HUES48 (cell line): Measurements from ENCODE around the gene NCAM1.
"Not testable (repeated sequence)": the region's sequence is repeated elsewhere in the genome, so short reads cannot be mapped to it uniquely, and the experiment has no call there.

ENCODE experiments used
- H3K27ac ChIP-seq: one replicate; pipeline ENCODE4 v1.7.0; 2013; ENCODE audit warnings: low read depth, low read length, inconsistent platforms
- H3K27me3 ChIP-seq: 2 replicates; pipeline ENCODE4 v1.6.1; 2013; ENCODE audit warnings: mild to moderate bottlenecking, low read length; ENCODE audit not compliant: control insufficient read depth, insufficient read depth
- H3K36me3 ChIP-seq: 2 replicates; pipeline ENCODE4 v1.6.1; 2013; ENCODE audit warnings: low read length; ENCODE audit not compliant: control insufficient read depth, insufficient read depth
- H3K4me1 ChIP-seq: 2 replicates; pipeline ENCODE4 v1.6.1; 2013; ENCODE audit warnings: mild to moderate bottlenecking, low read length; ENCODE audit not compliant: control insufficient read depth, insufficient read depth
- H3K4me3 ChIP-seq: 2 replicates; pipeline ENCODE4 v1.5.1; 2013; ENCODE audit warnings: mild to moderate bottlenecking, low read depth, low read length
- H3K9ac ChIP-seq: 2 replicates; pipeline ENCODE4 v1.6.1; 2013; ENCODE audit warnings: mild to moderate bottlenecking, low read depth, low read length, moderate library complexity
- H3K9me3 ChIP-seq: 2 replicates; pipeline ENCODE4 v1.6.1; 2013; ENCODE audit warnings: low read length; ENCODE audit not compliant: control insufficient read depth, insufficient read depth

The NCAM1 gene

GRCh38 chr11:112961146-112961668 lies at the start of gene NCAM1:
Gene NCAM1, plus strand, starts transcription at chr11:112961420.
- peaks cover 65% of the 10 kb centered on the region for H3K27me3 ChIP-seq
- peak within 1 kb of the TSS; percentile 74 for H3K4me3 ChIP-seq
- H3K4me1 ChIP-seq: no peaks in the 10 kb centered on the region
- no peaks in the 10 kb centered on the region for H3K36me3 ChIP-seq
- H3K27ac ChIP-seq: no peak within 1 kb of the TSS
- no peaks in the 10 kb centered on the region for H3K9me3 ChIP-seq
- no peak within 1 kb of the TSS for H3K9ac ChIP-seq

GRCh38 chr11:112922606-112923005 lies 38.6 kb upstream of the NCAM1 start:
- Histone ChIP-seq H3K9me3 (no peaks in the 10 kb centered on the region), H3K4me1 (peaks cover 22% of the 10 kb centered on the region), H3K27me3 (peaks cover 18% of the 10 kb centered on the region), H3K27ac (peak overlapping the region; percentile 22), H3K9ac (no peak overlapping the region; the same call in 1 of the 2 replicates), H3K36me3 (no peaks in the 10 kb centered on the region), H3K4me3 (peak overlapping the region; percentile 29)

DNA sequence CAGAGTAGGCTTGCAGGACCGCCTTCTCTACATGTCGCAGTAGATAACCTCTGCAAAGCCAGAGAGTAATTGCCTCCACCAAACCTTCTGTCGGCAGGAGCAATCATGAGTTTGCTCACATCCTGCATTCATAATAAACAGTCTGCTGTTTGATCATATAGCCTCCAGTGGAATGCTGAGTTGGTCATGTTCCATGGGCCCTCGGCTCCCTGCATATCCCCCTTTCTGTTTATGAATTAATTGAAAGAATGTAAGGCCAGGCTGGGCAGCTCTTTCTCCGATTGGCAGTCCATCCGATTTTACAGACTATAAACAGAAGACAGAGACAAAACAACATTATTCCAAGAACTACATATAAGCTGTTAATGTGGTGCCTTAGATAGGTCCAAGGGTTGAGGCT lies 36.4 kb upstream of the NCAM1 start:
- H3K36me3 ChIP-seq, H3K4me3 ChIP-seq, H3K27ac ChIP-seq, H3K9me3 ChIP-seq, H3K9ac ChIP-seq: not testable (repeated sequence)
- Histone ChIP-seq H3K4me1 (peaks cover 22% of the 10 kb centered on the region), H3K27me3 (peaks cover 18% of the 10 kb centered on the region)

DNA sequence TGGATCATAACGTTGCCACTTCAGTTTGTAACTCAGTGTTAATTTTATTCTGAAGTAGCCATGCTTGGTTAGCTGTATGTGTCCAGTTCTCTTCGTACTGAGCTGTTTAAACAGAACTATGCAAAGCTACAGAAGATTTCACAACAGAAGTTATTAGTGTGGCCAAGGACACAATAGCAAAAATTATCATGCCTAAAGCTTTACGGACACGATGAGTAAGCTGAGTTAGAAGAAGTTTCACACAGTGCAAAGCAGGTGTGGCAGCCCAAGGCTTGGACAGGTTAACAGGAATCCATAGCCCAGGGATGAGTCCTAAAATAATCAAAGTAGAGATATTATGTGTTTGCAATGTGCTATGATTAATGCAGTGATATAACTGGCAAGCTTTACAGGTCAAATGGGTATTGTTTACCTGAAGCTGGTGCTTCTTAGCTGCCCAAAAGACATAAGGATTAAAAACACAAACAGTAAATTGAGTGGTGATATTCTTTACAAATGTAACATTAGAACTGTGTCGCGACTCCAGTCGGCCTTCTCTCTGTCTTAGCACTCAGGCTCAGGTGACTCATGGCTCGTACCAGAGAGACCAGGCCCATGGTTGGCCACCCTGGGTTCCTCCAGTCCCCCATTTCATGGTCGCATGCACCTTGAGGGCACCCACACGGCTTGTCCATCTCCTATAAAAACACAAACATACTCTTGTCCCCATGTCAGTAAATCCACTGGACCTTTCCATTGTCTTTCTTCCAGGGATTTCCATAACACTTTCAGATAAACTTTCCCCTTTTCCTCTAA lies 35.5 kb upstream of the NCAM1 start:
- H3K9me3 ChIP-seq: no peaks in the 10 kb centered on the region
- H3K27me3 ChIP-seq: peaks cover 11% of the 10 kb centered on the region
- H3K27ac ChIP-seq: no peak overlapping the region
- no peak overlapping the region for H3K4me3 ChIP-seq
- no peak overlapping the region for H3K9ac ChIP-seq
- H3K36me3 ChIP-seq: no peaks in the 10 kb centered on the region
- H3K4me1 ChIP-seq: peaks cover 22% of the 10 kb centered on the region

DNA sequence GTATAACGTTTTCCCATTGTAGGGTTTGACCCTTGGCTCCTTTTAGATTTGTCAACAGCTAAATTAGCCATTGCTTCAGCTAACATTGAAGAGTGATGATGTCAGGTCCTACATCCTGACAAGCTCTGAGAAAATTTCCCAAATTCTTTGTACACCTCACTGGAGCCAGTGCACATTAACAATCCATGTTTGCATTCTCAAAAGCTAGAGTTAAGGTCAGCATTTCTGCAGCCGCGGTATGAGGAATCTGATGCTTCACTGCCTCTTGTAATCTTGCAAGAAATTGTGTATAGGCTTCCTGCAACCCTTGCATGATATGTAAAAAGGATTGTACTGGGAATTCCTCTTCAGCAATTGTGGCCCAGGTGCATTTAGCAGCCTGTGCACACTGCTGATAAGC lies 33.1 kb upstream of the NCAM1 start:
- Histone ChIP-seq H3K9me3 (no peaks in the 10 kb centered on the region), H3K4me1 (peaks cover 3% of the 10 kb centered on the region), H3K9ac (no peak overlapping the region), H3K27ac (no peak overlapping the region), H3K4me3 (no peak overlapping the region), H3K27me3 (no peaks in the 10 kb centered on the region), H3K36me3 (no peaks in the 10 kb centered on the region)

GRCh38 chr11:112929432-112929831 lies 31.8 kb upstream of the NCAM1 start:
- no peaks in the 10 kb centered on the region for H3K36me3 ChIP-seq
- no peaks in the 10 kb centered on the region for H3K9me3 ChIP-seq
- no peak overlapping the region for H3K9ac ChIP-seq
- no peak overlapping the region for H3K27ac ChIP-seq
- no peaks in the 10 kb centered on the region for H3K4me1 ChIP-seq
- H3K4me3 ChIP-seq: no peak overlapping the region
- H3K27me3 ChIP-seq: no peaks in the 10 kb centered on the region

DNA sequence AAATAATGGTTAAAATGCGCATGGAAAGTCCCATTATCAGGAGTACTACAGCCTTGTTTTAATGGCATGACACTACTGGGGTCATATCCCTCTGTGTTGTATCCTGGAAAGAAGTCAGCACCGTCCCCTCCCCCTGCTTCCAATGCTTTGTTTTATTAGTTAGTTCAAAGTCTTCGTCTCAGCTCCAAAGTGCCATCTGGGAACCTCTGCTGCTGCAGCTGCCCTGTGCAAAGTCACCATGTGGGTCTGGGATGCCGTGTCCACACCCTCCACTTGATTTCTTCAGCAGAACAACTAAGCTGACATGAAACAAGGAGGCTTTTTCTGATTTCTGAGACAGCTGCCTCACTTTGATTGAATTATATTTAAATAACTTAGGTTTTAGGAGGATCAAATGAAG lies 29.5 kb upstream of the NCAM1 start:
- H3K9ac ChIP-seq: no peak overlapping the region
- no peaks in the 10 kb centered on the region for H3K27me3 ChIP-seq
- no peaks in the 10 kb centered on the region for H3K4me1 ChIP-seq
- no peaks in the 10 kb centered on the region for H3K36me3 ChIP-seq
- no peak overlapping the region for H3K4me3 ChIP-seq
- H3K27ac ChIP-seq: no peak overlapping the region
- H3K9me3 ChIP-seq: no peaks in the 10 kb centered on the region

DNA sequence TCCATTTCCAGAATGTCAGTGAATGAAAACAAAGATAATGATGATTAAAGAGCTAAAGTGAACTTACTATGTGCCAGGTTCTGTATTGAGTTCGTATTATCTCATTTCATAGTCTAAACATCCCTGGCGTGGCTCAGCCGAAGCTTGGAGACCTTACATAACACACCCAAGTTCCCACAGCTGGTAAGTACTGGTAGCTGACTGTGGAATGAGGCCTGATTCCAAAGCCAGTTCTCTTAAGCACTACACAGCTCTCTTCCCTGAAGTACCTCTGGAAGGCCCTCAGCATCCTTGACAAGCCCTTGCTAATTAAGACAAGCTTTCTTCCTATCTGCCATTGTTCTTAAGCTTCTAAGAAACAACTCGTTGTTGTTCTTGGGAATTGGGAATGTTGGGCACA lies 28.6 kb upstream of the NCAM1 start:
- Histone ChIP-seq H3K36me3 (no peaks in the 10 kb centered on the region), H3K9ac (no peak overlapping the region), H3K27ac (no peak overlapping the region), H3K9me3 (no peaks in the 10 kb centered on the region), H3K4me3 (no peak overlapping the region), H3K27me3 (no peaks in the 10 kb centered on the region), H3K4me1 (no peaks in the 10 kb centered on the region)

DNA sequence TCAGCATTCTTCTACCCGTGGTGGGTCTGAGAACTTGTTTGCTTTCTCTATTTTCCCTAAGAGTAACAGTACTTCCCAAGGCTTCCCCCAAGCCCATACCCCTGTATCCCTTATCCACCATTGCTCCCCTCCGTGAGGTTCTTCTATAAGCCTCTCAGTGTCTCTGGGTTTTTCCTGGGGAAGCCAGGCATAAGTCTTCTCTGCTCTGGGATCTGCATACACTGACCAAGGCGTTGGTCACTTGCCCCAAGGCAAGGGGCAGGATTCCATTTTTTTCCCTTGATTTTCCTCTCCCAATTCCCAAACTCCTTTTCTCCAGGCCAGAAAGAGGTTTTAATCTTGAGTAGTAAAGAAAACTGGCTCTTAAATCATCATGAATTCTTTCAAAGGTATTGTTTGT lies 27.2 kb upstream of the NCAM1 start:
- H3K36me3 ChIP-seq: no peaks in the 10 kb centered on the region
- no peak overlapping the region for H3K9ac ChIP-seq
- H3K9me3 ChIP-seq: no peaks in the 10 kb centered on the region
- no peak overlapping the region for H3K4me3 ChIP-seq
- H3K27me3 ChIP-seq: no peaks in the 10 kb centered on the region
- H3K27ac ChIP-seq: no peak overlapping the region
- no peaks in the 10 kb centered on the region for H3K4me1 ChIP-seq

DNA sequence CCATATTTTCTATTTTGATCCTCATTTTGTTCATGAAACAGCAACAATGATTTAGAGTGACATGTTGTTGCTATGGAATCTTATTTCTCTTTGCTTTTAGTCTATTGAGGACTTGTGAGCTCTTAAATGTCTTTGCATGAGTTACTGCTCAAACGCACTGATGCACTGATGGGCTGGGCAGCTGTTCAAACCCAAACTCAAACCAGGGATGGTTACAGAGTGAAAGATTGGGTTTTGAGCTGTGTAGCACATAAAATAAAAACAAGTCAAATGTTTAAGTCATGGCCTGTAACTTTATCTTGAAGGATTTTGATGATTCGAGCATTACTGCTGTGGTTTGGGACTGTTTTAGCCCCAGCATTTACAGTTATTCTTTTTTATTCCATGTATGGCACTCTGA lies 20.1 kb upstream of the NCAM1 start:
- no peak overlapping the region for H3K4me3 ChIP-seq
- no peaks in the 10 kb centered on the region for H3K9me3 ChIP-seq
- no peaks in the 10 kb centered on the region for H3K27me3 ChIP-seq
- no peaks in the 10 kb centered on the region for H3K36me3 ChIP-seq
- no peak overlapping the region for H3K9ac ChIP-seq
- no peak overlapping the region for H3K27ac ChIP-seq
- no peaks in the 10 kb centered on the region for H3K4me1 ChIP-seq

DNA sequence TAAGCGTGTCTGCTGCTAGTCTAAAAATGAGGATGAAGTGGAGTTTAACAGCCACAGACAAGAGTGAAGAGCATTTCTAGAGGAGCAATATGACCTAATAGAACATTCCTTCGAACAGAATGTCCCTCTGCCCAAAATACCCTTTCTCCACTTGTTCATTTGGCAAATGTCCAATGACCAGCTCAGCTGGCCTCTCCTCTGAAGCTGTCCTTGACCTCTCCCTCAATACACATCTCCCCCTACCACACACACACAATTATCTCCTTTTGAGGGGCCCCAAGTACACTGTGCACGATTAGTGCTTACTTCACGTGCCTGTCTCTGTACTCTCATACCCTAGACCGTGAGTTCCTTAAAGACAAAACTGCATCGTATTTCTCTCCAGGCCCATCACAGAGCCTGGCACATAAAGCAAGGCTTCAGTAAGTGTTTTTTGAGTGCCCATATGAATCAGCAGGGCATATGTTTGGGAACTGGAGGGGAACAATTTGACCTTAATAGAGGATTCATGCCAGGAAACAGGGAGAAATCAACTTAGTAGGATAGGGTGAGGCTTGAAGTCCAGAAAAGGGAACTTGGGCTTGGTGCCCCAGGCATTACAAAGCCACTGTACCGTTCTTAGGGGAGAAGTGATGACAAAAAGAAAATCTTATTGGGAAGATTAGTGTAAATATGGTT lies 18.1 kb upstream of the NCAM1 start:
- Histone ChIP-seq H3K9ac (no peak overlapping the region), H3K27ac (no peak overlapping the region), H3K4me1 (no peaks in the 10 kb centered on the region), H3K9me3 (no peaks in the 10 kb centered on the region), H3K4me3 (no peak overlapping the region), H3K36me3 (no peaks in the 10 kb centered on the region), H3K27me3 (no peaks in the 10 kb centered on the region)
